SU-DHL-6 (cell line): Measurements from ENCODE around the gene PER3.

Experiments
- EZH2phosphoT487 ChIP-seq: fragments of 200-600 bp; sonication (generic), shearing (Covaris generic); conservative IDR thresholded peaks from 2 replicates; pipeline ENCODE4 v1.6.1; 2018; ENCODE audit warnings: mild to moderate bottlenecking, antibody characterized with exemption, low read length, moderate library complexity, mixed read lengths
- TF ChIP-seq, protein P1 (sequence below): fragments of 200-600 bp; sonication (generic); IDR thresholded peaks from one replicate; pipeline ENCODE4 v1.5.1; 2017; ENCODE audit warnings: antibody characterized with exemption, mild to moderate bottlenecking, low read length, moderate library complexity; ENCODE audit not compliant: insufficient read depth, poor library complexity, severe bottlenecking

DNA sequence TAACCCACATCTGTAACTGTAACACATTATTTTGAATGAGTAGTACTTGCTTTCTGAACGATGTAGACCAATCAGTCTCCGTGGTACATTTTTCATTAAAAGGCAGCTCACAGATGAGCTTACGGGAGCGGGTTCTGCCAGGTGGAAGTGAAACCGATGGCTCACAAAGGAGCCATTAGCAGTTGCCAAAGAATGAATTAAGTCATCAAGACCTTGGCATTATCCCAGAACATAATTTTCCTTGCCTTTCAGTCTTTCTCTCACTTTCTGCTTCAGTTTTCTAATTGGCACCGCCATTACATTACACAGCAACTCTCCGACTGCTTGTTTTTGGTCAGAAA, 102.3 kb downstream of the PER3 start:
- TF ChIP-seq, protein P1, sequence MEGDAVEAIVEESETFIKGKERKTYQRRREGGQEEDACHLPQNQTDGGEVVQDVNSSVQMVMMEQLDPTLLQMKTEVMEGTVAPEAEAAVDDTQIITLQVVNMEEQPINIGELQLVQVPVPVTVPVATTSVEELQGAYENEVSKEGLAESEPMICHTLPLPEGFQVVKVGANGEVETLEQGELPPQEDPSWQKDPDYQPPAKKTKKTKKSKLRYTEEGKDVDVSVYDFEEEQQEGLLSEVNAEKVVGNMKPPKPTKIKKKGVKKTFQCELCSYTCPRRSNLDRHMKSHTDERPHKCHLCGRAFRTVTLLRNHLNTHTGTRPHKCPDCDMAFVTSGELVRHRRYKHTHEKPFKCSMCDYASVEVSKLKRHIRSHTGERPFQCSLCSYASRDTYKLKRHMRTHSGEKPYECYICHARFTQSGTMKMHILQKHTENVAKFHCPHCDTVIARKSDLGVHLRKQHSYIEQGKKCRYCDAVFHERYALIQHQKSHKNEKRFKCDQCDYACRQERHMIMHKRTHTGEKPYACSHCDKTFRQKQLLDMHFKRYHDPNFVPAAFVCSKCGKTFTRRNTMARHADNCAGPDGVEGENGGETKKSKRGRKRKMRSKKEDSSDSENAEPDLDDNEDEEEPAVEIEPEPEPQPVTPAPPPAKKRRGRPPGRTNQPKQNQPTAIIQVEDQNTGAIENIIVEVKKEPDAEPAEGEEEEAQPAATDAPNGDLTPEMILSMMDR: no peak
- no peak for TF ChIP-seq EZH2phosphoT487
